Activated CD8-positive, alpha-beta T cell treated with anti-CD3 and anti-CD28 coated beads for 36 hours (primary cell): ENCODE results near the gene CHRNB4. TPM values are rescaled to one million over a fixed set of nuclear protein-coding genes. Genes with fewer than 3 reads are reported as not detected.

ENCODE experiments used
- ATAC-seq: fragments of 200-7000 bp; cut with Tn5 transposase; one replicate; pipeline ENCODE4 v1.10.0; 2021; ENCODE audit warnings: mild to moderate bottlenecking, moderate library complexity
- CTCF ChIA-PET: fragments of 350-600 bp; sonication (Branson Sonifier 250); formaldehyde crosslinking; loops from one replicate; lab custom pipeline; 2021; ENCODE audit warnings: antibody characterized with exemption; lab: Charles Lee
- POLR2A ChIA-PET: fragments of 350-600 bp; sonication (Branson Sonifier 250); formaldehyde crosslinking; loops from one replicate; lab custom pipeline; 2021; ENCODE audit warnings: antibody characterized with exemption; lab: Charles Lee
- DNase-seq: peaks from one replicate; pipeline ENCODE4 v3.0.0-alpha.2; 2020
- H3K27ac Mint-ChIP-seq: one replicate; pipeline ENCODE4 v1.8.0; 2021; ENCODE audit warnings: mild to moderate bottlenecking, mixed read lengths
- H3K27me3 Mint-ChIP-seq: one replicate; pipeline ENCODE4 v1.8.0; 2021; ENCODE audit warnings: mixed read lengths
- H3K36me3 Mint-ChIP-seq: one replicate; pipeline ENCODE4 v1.8.0; 2021; ENCODE audit warnings: low read depth, mixed read lengths
- H3K4me1 Mint-ChIP-seq: one replicate; pipeline ENCODE4 v1.8.0; 2021; ENCODE audit warnings: low read depth, mixed read lengths
- H3K4me3 Mint-ChIP-seq: one replicate; pipeline ENCODE4 v1.8.0; 2021; ENCODE audit warnings: mild to moderate bottlenecking, moderate library complexity, mixed read lengths
- H3K9me3 Mint-ChIP-seq: one replicate; pipeline ENCODE4 v1.8.0; 2021; ENCODE audit warnings: mixed read lengths
- CTCF ChIP-seq: fragments of 200-600 bp; IDR thresholded peaks from one replicate; pipeline ENCODE4 v1.8.0; 2022; ENCODE audit warnings: antibody characterized with exemption, mild to moderate bottlenecking
- intact Hi-C: fragments of 100-400 bp; cut with micrococcal nuclease; formaldehyde crosslinking; loops from one replicate; pipeline ENCODE4 v1.10.0; 2022
- total RNA-seq, 2 experiments: library from RNA; stranded (reverse); gene quantifications; one replicate each; pipeline ENCODE4 v1.2.3, GENCODE V29; 2021

CHRNB4 gene
- total RNA-seq, 2 experiments from 2014 or later: not detected

DNA sequence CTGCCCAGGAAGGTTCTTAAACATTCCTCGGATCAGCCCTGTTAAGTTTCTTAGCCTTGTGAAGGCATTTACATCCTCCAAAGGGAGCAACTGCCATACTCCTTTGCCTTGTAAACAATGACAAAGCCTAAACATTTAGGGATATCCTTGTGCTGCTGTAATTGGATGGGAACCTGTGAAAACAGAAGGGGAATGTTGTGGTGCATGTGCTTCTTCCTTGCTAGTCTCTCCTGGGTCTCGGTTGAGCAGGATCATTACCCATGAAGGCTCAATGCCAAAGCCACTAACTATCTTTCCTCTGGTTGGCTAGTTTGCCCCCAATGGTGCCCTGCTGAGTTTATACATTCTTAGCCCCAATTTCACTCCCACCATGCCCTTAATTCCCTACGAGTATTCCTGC, 37.5 kb downstream of the CHRNB4 start:
- intact Hi-C loops: no loop called here
- Mint-ChIP-seq H3K36me3 (no peaks in the 10 kb centered on the region), H3K27me3 (peaks cover 7% of the 10 kb centered on the region)

GRCh38 chr15:78599189-78599588, 41.8 kb downstream of the CHRNB4 start:
- CTCF ChIA-PET: interaction anchor here (3.1 kb wide), 1 partner anchor 110 kb away, joined by 8 read pairs; no protein-coding TSS in a partner anchor
- ATAC-seq: no peak

More for the DNA sequence above, 37.5 kb downstream of the CHRNB4 start:
- no peaks in the 10 kb centered on the region for H3K4me1 Mint-ChIP-seq
- no peaks in the 10 kb centered on the region for H3K9me3 Mint-ChIP-seq
- POLR2A ChIA-PET: no interaction called here
- TF ChIP-seq CTCF: no peak
- no peak for ATAC-seq
- CTCF ChIA-PET: no interaction called here
- no peak overlapping the region for H3K4me3 Mint-ChIP-seq
- DNase-seq: no peak
- H3K27ac Mint-ChIP-seq: no peak overlapping the region

DNA sequence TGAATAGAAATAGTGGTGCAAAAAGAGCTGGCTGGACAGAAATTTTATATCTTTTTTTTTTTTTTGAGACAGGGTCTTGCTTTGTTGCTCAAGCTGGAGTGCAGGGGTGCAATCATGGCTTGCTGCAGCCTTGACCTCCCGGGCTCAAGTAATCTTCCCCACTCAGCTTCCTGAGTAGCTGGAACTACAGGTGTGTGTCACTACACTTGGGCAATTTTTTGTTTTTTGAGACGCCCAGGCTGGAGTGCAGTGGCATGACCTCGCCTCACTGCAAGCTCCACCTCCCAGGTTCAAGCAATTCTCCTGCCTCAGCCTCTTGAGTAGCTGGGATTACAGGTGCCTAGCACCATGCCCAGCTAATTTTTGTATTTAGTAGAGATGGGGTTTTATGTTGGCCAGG, 42.7 kb downstream of the CHRNB4 start:
- no peak overlapping the region for H3K4me3 Mint-ChIP-seq
- no peak for TF ChIP-seq CTCF
- DNase-seq: no peak
- no peaks in the 10 kb centered on the region for H3K9me3 Mint-ChIP-seq
- H3K4me1 Mint-ChIP-seq: no peaks in the 10 kb centered on the region
- H3K27me3 Mint-ChIP-seq: peaks cover 2% of the 10 kb centered on the region
- ATAC-seq: no peak
- CTCF ChIA-PET: interaction anchor here (3.1 kb wide), 1 partner anchor 111 kb away, joined by 8 read pairs; no protein-coding TSS in a partner anchor
- intact Hi-C loops: no loop called here
- no peak overlapping the region for H3K27ac Mint-ChIP-seq
- POLR2A ChIA-PET: no interaction called here
- no peaks in the 10 kb centered on the region for H3K36me3 Mint-ChIP-seq

More at GRCh38 chr15:78599189-78599588, 41.8 kb downstream of the CHRNB4 start:
- H3K27me3 Mint-ChIP-seq: peaks cover 5% of the 10 kb centered on the region
- H3K36me3 Mint-ChIP-seq: no peaks in the 10 kb centered on the region
- H3K9me3 Mint-ChIP-seq: no peaks in the 10 kb centered on the region
- TF ChIP-seq CTCF: no peak
- intact Hi-C loops: no loop called here
- DNase-seq: no peak
- H3K4me1 Mint-ChIP-seq: no peaks in the 10 kb centered on the region
- no peak overlapping the region for H3K27ac Mint-ChIP-seq
- POLR2A ChIA-PET: no interaction called here
- no peak overlapping the region for H3K4me3 Mint-ChIP-seq

DNA sequence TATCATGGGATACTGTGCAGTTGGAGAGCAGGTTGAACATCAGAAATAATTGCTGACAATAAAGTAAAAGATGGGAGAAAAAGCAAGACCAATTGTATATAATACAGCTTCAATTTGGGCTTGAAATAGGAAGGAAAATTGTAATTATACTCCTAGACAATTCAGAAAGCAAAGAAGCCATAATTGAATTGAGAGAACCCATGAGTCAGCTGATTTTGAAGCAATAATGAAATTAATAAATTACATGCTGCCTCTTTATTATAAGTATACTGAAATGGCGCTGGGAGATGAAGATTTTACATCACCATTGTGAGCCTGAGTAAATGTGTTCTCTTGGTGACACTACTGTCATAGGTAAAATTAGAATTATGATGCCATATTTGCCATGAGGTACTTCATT, 43.4 kb downstream of the CHRNB4 start:
- DNase-seq (no peak), ATAC-seq (no peak)
- H3K36me3 Mint-ChIP-seq: no peaks in the 10 kb centered on the region
- CTCF ChIA-PET: interaction anchor here (3.1 kb wide), 1 partner anchor 112 kb away, joined by 8 read pairs; no protein-coding TSS in a partner anchor
- H3K27me3 Mint-ChIP-seq: no peaks in the 10 kb centered on the region
- H3K27ac Mint-ChIP-seq: no peak overlapping the region
- H3K9me3 Mint-ChIP-seq: no peaks in the 10 kb centered on the region
- H3K4me1 Mint-ChIP-seq: no peaks in the 10 kb centered on the region
- POLR2A ChIA-PET: no interaction called here
- intact Hi-C loops: no loop called here
- no peak overlapping the region for H3K4me3 Mint-ChIP-seq
- no peak for TF ChIP-seq CTCF

GRCh38 chr15:78574944-78575343, 66.1 kb downstream of the CHRNB4 start:
- H3K4me1 Mint-ChIP-seq: no peaks in the 10 kb centered on the region
- no peak for TF ChIP-seq CTCF
- H3K9me3 Mint-ChIP-seq: no peaks in the 10 kb centered on the region
- POLR2A ChIA-PET: no interaction called here
- no peaks in the 10 kb centered on the region for H3K27me3 Mint-ChIP-seq
- CTCF ChIA-PET: no interaction called here
- DNase-seq (no peak), ATAC-seq (no peak)
- no peak overlapping the region for H3K4me3 Mint-ChIP-seq
- H3K27ac Mint-ChIP-seq: no peak overlapping the region
- intact Hi-C loops: no loop called here
- H3K36me3 Mint-ChIP-seq: no peaks in the 10 kb centered on the region

Other genes with a start within 250 kb of the CHRNB4 start
- 10 to 100 TPM; 68.2 to 78.7 TPM for gene IREB2, start 203.0 kb downstream of the CHRNB4 start, total RNA-seq
- gene HYKK, start 133.6 kb downstream of the CHRNB4 start, total RNA-seq: 1 to 10 TPM; 1.6 to 2.2 TPM
- gene PSMA4, start 100.8 kb downstream of the CHRNB4 start, total RNA-seq: 100 to 1,000 TPM; 256 to 257 TPM
- gene CHRNA5, start 75.7 kb downstream of the CHRNB4 start, total RNA-seq: 1 to 10 TPM; 2.0 to 2.7 TPM
- not detected for gene CHRNA3, start 20.2 kb downstream of the CHRNB4 start, total RNA-seq
- gene ADAMTS7, start 170.3 kb upstream of the CHRNB4 start, total RNA-seq: under 1 TPM; 0.23 to 0.60 TPM
- 100 to 1,000 TPM; 236 to 247 TPM for gene MORF4L1, start 231.7 kb upstream of the CHRNB4 start, total RNA-seq